ENCODE data around the gene TDRD3.

Gene TDRD3

GRCh38 chr13:60583196-60583888 is 186.3 kb downstream of the TDRD3 start:
- DNase-seq: no peak

- peak; percentile 4 for DNase-seq
Measured at GRCh38 chr13:60583911-60584753, 187.1 kb downstream of the TDRD3 start.

GRCh38 chr13:60584976-60585375 is 188.0 kb downstream of the TDRD3 start:
- no peak for DNase-seq

GRCh38 chr13:60590800-60591747 is 194.1 kb downstream of the TDRD3 start:
- DNase-seq: no peak

- DNase-seq: no peak
Measured at GRCh38 chr13:60603049-60603448, 206.0 kb downstream of the TDRD3 start.

- DNase-seq: no peak
Measured at GRCh38 chr13:60604058-60604457, 207.0 kb downstream of the TDRD3 start.

- no peak for DNase-seq
Measured at GRCh38 chr13:60608954-60609353, 211.9 kb downstream of the TDRD3 start.

GRCh38 chr13:60611523-60611922 is 214.5 kb downstream of the TDRD3 start:
- DNase-seq: no peak

- no peak for DNase-seq
Measured at GRCh38 chr13:60612593-60612992, 215.6 kb downstream of the TDRD3 start.

GRCh38 chr13:60613080-60613479 is 216.1 kb downstream of the TDRD3 start:
- no peak for DNase-seq

- DNase-seq: no peak
Measured at GRCh38 chr13:60617991-60618733, 221.1 kb downstream of the TDRD3 start.

- no peak for DNase-seq
Measured at GRCh38 chr13:60619461-60619860, 222.4 kb downstream of the TDRD3 start.

GRCh38 chr13:60620611-60621395 is 223.8 kb downstream of the TDRD3 start:
- DNase-seq: no peak

GRCh38 chr13:60623151-60623550 is 226.1 kb downstream of the TDRD3 start:
- no peak for DNase-seq
